ENCODE measurements around the gene MYLK.

GRCh38 chr3:123773681-123774431 is 110.3 kb downstream of the MYLK start:
- TF ChIP-seq CTCF (IDR thresholded peaks at IDR 0.05) (no peak), POLR2A (IDR thresholded peaks at IDR 0.05) (no peak), EP300 (IDR thresholded peaks at IDR 0.05) (no peak)
